H1 (cell line): ENCODE results near the gene NUTM2G. TPM values are rescaled to one million over a fixed set of nuclear protein-coding genes. Genes with fewer than 3 reads are reported as not detected.

Experiments used
- CTCF ChIA-PET: fragments of 300-600 bp; sonication (Branson Sonifier 250); formaldehyde crosslinking; loops from one replicate; lab custom pipeline; 2021; ENCODE audit not compliant: partially characterized antibody; lab: Charles Lee
- POLR2A ChIA-PET: fragments of 300-600 bp; sonication (Branson Sonifier 250); formaldehyde crosslinking; loops from one replicate; lab custom pipeline; 2021; ENCODE audit warnings: inconsistent platforms; ENCODE audit not compliant: partially characterized antibody; lab: Charles Lee
- DNase-seq, 2 experiments: peaks; one replicate each; pipeline versions ENCODE4 v3.0.0 to v3.0.0-alpha.2; 2010 to 2022; ENCODE audit warnings: low spot score in 2 of 2, low read depth in 1 of 2, mixed read lengths in 1 of 2
- FAIRE-seq: peaks from 2 replicates; lab custom pipeline; 2011; peaks lifted over from hg19 to GRCh38; lab: Jason Lieb, UNC
- H2AFZ ChIP-seq: 2 replicates; pipeline ENCODE4 v1.8.1; 2012; ENCODE audit warnings: low read length, inconsistent platforms
- H2AK5ac ChIP-seq: 2 replicates; pipeline ENCODE4 v1.6.1; 2013; ENCODE audit warnings: low read depth, low read length
- H2BK120ac ChIP-seq: replicated peaks from 2 replicates; pipeline ENCODE3; 2013; ENCODE audit warnings: low read depth, low read length, inconsistent platforms
- H2BK12ac ChIP-seq: 2 replicates; pipeline ENCODE4 v1.6.1; 2013; ENCODE audit warnings: low read depth, low read length
- H2BK15ac ChIP-seq: 2 replicates; pipeline ENCODE4 v1.6.1; 2013; ENCODE audit warnings: low read length
- H2BK20ac ChIP-seq: 2 replicates; pipeline ENCODE4 v1.6.1; 2013; ENCODE audit warnings: low read length
- H2BK5ac ChIP-seq: 2 replicates; pipeline ENCODE4 v1.6.1; 2013; ENCODE audit warnings: low read depth, low read length
- H3K14ac ChIP-seq: 2 replicates; pipeline ENCODE4 v1.6.1; 2013; ENCODE audit warnings: inconsistent platforms; ENCODE audit not compliant: insufficient read length
- H3K18ac ChIP-seq: 2 replicates; pipeline ENCODE4 v1.6.1; 2013; ENCODE audit warnings: low read length; ENCODE audit errors: extremely low read depth
- H3K23ac ChIP-seq: 2 replicates; pipeline ENCODE4 v1.6.1; 2013; ENCODE audit warnings: inconsistent platforms; ENCODE audit not compliant: insufficient read length
- H3K23me2 ChIP-seq: 2 replicates; pipeline ENCODE4 v1.6.1; 2013; ENCODE audit warnings: low read depth, low read length
- H3K27ac ChIP-seq: 2 replicates; pipeline ENCODE4 v1.6.1; 2011; ENCODE audit warnings: low read depth, low read length, inconsistent platforms
- H3K27me3 ChIP-seq, 4 experiments: replicated peaks in 1 of 4; 1 replicate in 1 of 4; 2 replicates in 3 of 4; pipeline versions ENCODE4 v1.6.1 to v1.8.1; 2011 to 2013; ENCODE audit warnings: low read length in 3 of 4, mild to moderate bottlenecking in 3 of 4, inconsistent platforms in 2 of 4, mixed read lengths in 2 of 4, moderate library complexity in 1 of 4; ENCODE audit not compliant: control insufficient read depth in 3 of 4, insufficient read depth in 3 of 4; ENCODE audit errors: extremely low read depth in 1 of 4
- H3K36me3 ChIP-seq, 4 experiments: 2 replicates each; pipeline versions ENCODE4 v1.6.1 to v1.8.1; 2011 to 2013; ENCODE audit warnings: mild to moderate bottlenecking in 4 of 4, low read length in 3 of 4, moderate library complexity in 2 of 4, control low read depth in 1 of 4, inconsistent platforms in 1 of 4; ENCODE audit not compliant: insufficient read depth in 4 of 4, control insufficient read depth in 2 of 4
- H3K4ac ChIP-seq: replicated peaks from 2 replicates; pipeline ENCODE3; 2013; ENCODE audit warnings: low read length, low read depth, mixed read lengths, inconsistent platforms; ENCODE audit not compliant: insufficient read length
- H3K4me1 ChIP-seq, 4 experiments: replicated peaks in 1 of 4; 1 replicate in 1 of 4; 2 replicates in 3 of 4; pipeline versions ENCODE4 v1.6.1 to v1.8.1; 2011 to 2013; ENCODE audit warnings: low read length in 3 of 4, inconsistent platforms in 2 of 4, mixed read lengths in 1 of 4; ENCODE audit not compliant: insufficient read depth in 4 of 4, control insufficient read depth in 3 of 4
- H3K4me2 ChIP-seq, 2 experiments: 2 replicates each; pipeline versions ENCODE4 v1.6.1 to v1.8.1; 2011 to 2013; ENCODE audit warnings: low read depth in 2 of 2, low read length in 2 of 2, control low read depth in 1 of 2, inconsistent platforms in 1 of 2, mild to moderate bottlenecking in 1 of 2; ENCODE audit not compliant: insufficient read depth in 1 of 2
- H3K4me3 ChIP-seq, 4 experiments: fragments of 200-600, 300-600 bp in 1 of 4; sonication (generic), shearing (Covaris generic), sonication (Bioruptor Twin) in 1 of 4; 2 replicates each; pipeline versions ENCODE4 v1.5.1 to v1.8.1; 2011 to 2016; ENCODE audit warnings: low read length in 4 of 4, low read depth in 3 of 4, control low read depth in 2 of 4, inconsistent platforms in 2 of 4, mild to moderate bottlenecking in 2 of 4, mixed read lengths in 1 of 4, moderate library complexity in 1 of 4; ENCODE audit not compliant: insufficient read depth in 2 of 4; ENCODE audit errors: extremely low read depth in 1 of 4
- H3K56ac ChIP-seq: replicated peaks from 2 replicates; pipeline ENCODE3; 2013; ENCODE audit warnings: low read depth, mild to moderate bottlenecking, mixed read lengths, low read length, inconsistent platforms; ENCODE audit not compliant: insufficient read length
- H3K79me1 ChIP-seq: 2 replicates; pipeline ENCODE4 v1.6.1; 2013; ENCODE audit warnings: low read depth, low read length, control low read depth
- H3K79me2 ChIP-seq, 2 experiments: 2 replicates each; pipeline versions ENCODE4 v1.6.1 to v1.8.1; 2012 to 2013; ENCODE audit warnings: low read length in 2 of 2, mild to moderate bottlenecking in 2 of 2, inconsistent platforms in 1 of 2; ENCODE audit not compliant: insufficient read depth in 2 of 2, control insufficient read depth in 1 of 2
- H3K9ac ChIP-seq, 4 experiments: replicated peaks in 1 of 4; 1 replicate in 1 of 4; 2 replicates in 3 of 4; pipeline versions ENCODE4 v1.6.1 to v1.8.1; 2011 to 2013; ENCODE audit warnings: low read depth in 3 of 4, low read length in 3 of 4, control low read depth in 2 of 4, mild to moderate bottlenecking in 2 of 4, moderate library complexity in 2 of 4, inconsistent platforms in 1 of 4; ENCODE audit errors: extremely low read depth in 1 of 4
- H3K9me3 ChIP-seq, 2 experiments: 2 replicates each; pipeline versions ENCODE4 v1.6.1 to v1.8.1; 2012 to 2013; ENCODE audit warnings: mild to moderate bottlenecking in 2 of 2, moderate library complexity in 2 of 2, control low read depth in 1 of 2, inconsistent platforms in 1 of 2, low read depth in 1 of 2, low read length in 1 of 2, mixed read lengths in 1 of 2; ENCODE audit not compliant: insufficient read depth in 2 of 2
- H4K20me1 ChIP-seq, 2 experiments: replicated peaks in 1 of 2; 2 replicates each; pipeline versions ENCODE3 to v1.8.1; 2011 to 2013; ENCODE audit warnings: inconsistent platforms in 2 of 2, low read length in 2 of 2, mild to moderate bottlenecking in 1 of 2; ENCODE audit not compliant: insufficient read depth in 2 of 2, control insufficient read depth in 1 of 2
- H4K5ac ChIP-seq: 2 replicates; pipeline ENCODE4 v1.6.1; 2013; ENCODE audit warnings: low read length, low read depth, mixed read lengths, inconsistent platforms; ENCODE audit not compliant: insufficient read length
- H4K8ac ChIP-seq: 2 replicates; pipeline ENCODE4 v1.8.0; 2013; ENCODE audit warnings: mild to moderate bottlenecking, moderate library complexity, low read length, inconsistent platforms; ENCODE audit not compliant: insufficient read depth; ENCODE audit errors: extremely low read depth
- H4K91ac ChIP-seq: replicated peaks from 2 replicates; pipeline ENCODE3; 2013; ENCODE audit warnings: low read length, mixed read lengths, inconsistent platforms; ENCODE audit not compliant: insufficient read length
- CREB1 ChIP-seq: IDR thresholded peaks from 2 replicates; pipeline ENCODE4 v1.6.1; 2012; ENCODE audit warnings: inconsistent platforms
- HDAC6 ChIP-seq: IDR thresholded peaks from one replicate; pipeline ENCODE4 v1.7.1; 2012; ENCODE audit warnings: low read depth, mild to moderate bottlenecking, inconsistent platforms, low read length, moderate library complexity
- JUN ChIP-seq: IDR thresholded peaks from 2 replicates; pipeline ENCODE4 v1.6.1; 2011; ENCODE audit warnings: low read depth, mild to moderate bottlenecking, improper control_type of control experiment, low read length
- MAFK ChIP-seq: IDR thresholded peaks from 2 replicates; pipeline ENCODE4 v1.6.1; 2012; ENCODE audit warnings: low read depth, mild to moderate bottlenecking, improper control_type of control experiment, low read length
- SIRT6 ChIP-seq: IDR thresholded peaks from one replicate; pipeline ENCODE4 v1.7.1; 2012; ENCODE audit warnings: low read length, inconsistent platforms
- TAF7 ChIP-seq: optimal IDR thresholded peaks from 2 replicates; pipeline ENCODE3; 2011; ENCODE audit warnings: low read depth, mild to moderate bottlenecking, inconsistent platforms, low read length, moderate library complexity, borderline replicate concordance
- polyA plus RNA-seq, 7 experiments: library from polyadenylated mRNA; depleted of rRNA in 3 of 7; stranded (reverse) in 5 of 7; unstranded in 2 of 7; fragments of >200 nt in 5 of 7; fragments of 200-250 nt in 2 of 7; gene quantifications; 1 replicate in 5 of 7; 2 replicates in 1 of 7; 4 replicates in 1 of 7; pipeline versions ENCODE4 v1.2.1 to v1.2.3, GENCODE V29; 2011 to 2013; ENCODE audit warnings: missing spikeins in 2 of 7, mixed read lengths in 2 of 7
- total RNA-seq: library from RNA; stranded (reverse); fragmentation: NEBNext Ultra II Directional; extraction: Animal tissue kit (Norgen Biotek cat#: 25700); gene quantifications from 2 replicates; pipeline ENCODE4 v1.2.1, GENCODE V29; 2021
- TF ChIP-seq, protein P1 (sequence below), 3 experiments: IDR thresholded peaks; 1 replicate in 2 of 3; 2 replicates in 1 of 3; pipeline versions ENCODE4 v1.5.1 to v1.6.1; 2011; ENCODE audit warnings: low read length in 3 of 3, mild to moderate bottlenecking in 3 of 3, inconsistent platforms in 2 of 3, low read depth in 1 of 3, moderate library complexity in 1 of 3; ENCODE audit not compliant: insufficient read depth in 1 of 3; ENCODE audit errors: control extremely low read depth in 1 of 3

NUTM2G gene
- total and polyA plus RNA-seq, 2 of the 8 experiments (the other 6 are each of a cell fraction or from before 2014, with no cell fraction given): 0.27 TPM; not detected in 1

- Histone ChIP-seq H2AK5ac (no peak overlapping the region), H3K27ac (no peak overlapping the region), H4K20me1 (no peaks in the 10 kb centered on the region), H3K27me3 (no peaks in the 10 kb centered on the region), H3K9me3 (no peaks in the 10 kb centered on the region), H3K14ac (no peak overlapping the region), H3K9ac (no peak overlapping the region), H3K23me2 (no peaks in the 10 kb centered on the region), H2BK12ac (no peak overlapping the region), H2AFZ (no peak overlapping the region), H4K91ac (no peak overlapping the region), H3K4ac (no peak overlapping the region), H4K8ac (no peak overlapping the region), H2BK120ac (no peak overlapping the region), H4K5ac (no peak overlapping the region), H3K36me3 (no peaks in the 10 kb centered on the region), H3K79me2 (no peaks in the 10 kb centered on the region), H3K18ac (no peak overlapping the region), H2BK20ac (no peak overlapping the region), H3K4me3 (no peak overlapping the region), H2BK15ac (no peak overlapping the region), H2BK5ac (no peak overlapping the region), H3K79me1 (no peaks in the 10 kb centered on the region), H3K56ac (no peak overlapping the region), H3K4me2 (no peak overlapping the region), H3K4me1 (no peaks in the 10 kb centered on the region), H3K23ac (no peak overlapping the region)
- TF ChIP-seq, protein P1, sequence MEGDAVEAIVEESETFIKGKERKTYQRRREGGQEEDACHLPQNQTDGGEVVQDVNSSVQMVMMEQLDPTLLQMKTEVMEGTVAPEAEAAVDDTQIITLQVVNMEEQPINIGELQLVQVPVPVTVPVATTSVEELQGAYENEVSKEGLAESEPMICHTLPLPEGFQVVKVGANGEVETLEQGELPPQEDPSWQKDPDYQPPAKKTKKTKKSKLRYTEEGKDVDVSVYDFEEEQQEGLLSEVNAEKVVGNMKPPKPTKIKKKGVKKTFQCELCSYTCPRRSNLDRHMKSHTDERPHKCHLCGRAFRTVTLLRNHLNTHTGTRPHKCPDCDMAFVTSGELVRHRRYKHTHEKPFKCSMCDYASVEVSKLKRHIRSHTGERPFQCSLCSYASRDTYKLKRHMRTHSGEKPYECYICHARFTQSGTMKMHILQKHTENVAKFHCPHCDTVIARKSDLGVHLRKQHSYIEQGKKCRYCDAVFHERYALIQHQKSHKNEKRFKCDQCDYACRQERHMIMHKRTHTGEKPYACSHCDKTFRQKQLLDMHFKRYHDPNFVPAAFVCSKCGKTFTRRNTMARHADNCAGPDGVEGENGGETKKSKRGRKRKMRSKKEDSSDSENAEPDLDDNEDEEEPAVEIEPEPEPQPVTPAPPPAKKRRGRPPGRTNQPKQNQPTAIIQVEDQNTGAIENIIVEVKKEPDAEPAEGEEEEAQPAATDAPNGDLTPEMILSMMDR (IDR thresholded peaks at IDR 0.05; ENCODE audit: control extremely low read depth in 1 of 3, insufficient read depth in 1 of 3, low read depth in 1 of 3, low read length in 3 of 3): no peak
- TF ChIP-seq TAF7 (no peak), JUN (no peak), CREB1 (no peak), MAFK (no peak), HDAC6 (no peak), SIRT6 (no peak)
- DNase-seq (no peak), FAIRE-seq (no peak)
- POLR2A ChIA-PET: no interaction called here
- CTCF ChIA-PET: interaction anchor here (2.5 kb wide), 1 partner anchor 10 kb away, joined by 10 read pairs; no protein-coding TSS in a partner anchor
These were observed 43.2 kb upstream of the NUTM2G start for GRCh38 chr9:96885424-96885823.
